Nucleus accumbens (tissue), 56 donors: ENCODE results near the gene ZNF497.
"Not testable (repeated sequence)": the region's sequence is repeated elsewhere in the genome, so short reads cannot be mapped to it uniquely, and the experiment has no call there.

ENCODE experiments used
- DNase-seq, 56 donors: peaks; one replicate each; lab custom pipeline; 2025; lab: John Stamatoyannopoulos, UW

The ZNF497 gene

DNA sequence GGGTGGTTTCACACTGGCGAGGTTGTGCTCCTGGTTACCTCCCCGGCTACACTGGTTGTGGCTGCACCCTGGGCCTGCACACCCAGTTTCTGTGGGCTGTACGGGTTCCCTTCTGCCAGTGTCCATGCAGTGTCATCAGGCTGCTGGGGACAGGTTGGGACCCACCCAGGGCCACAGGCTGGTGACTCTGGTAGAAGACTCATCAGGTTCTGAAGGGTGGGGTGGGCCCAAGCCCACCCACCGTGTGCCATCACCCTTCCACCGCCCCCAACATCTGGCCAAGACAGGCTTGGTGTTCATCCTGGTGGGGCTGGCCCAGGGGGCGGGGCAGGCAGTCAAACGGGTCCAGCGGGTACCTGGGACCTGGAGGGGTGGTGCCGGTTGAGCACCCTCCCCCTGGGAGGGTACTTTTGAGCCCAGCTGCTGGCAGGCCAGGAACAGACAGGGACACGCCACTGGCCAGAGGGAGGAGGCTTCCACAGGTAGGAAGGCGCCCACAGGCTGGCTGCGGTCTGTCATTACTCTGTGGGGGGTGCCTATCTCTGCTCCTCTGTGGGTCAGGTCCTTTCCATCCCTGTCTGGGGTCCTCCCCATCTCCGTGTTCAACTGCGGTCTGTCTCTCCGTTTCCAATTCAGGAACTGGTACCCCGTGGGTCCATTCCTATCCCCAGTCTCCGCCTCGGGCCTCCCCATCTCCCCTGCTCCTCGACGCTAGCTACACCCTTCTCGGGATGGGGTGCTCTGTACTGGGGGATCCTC, 32.8 kb upstream of the ZNF497 start, which contains the start of gene RNF225:
Gene RNF225 (plus strand): TSS at position 437 of the 759 bp plus-strand sequence. CDS start 434 bp downstream, outside the sequence.
- no peak for DNase-seq

GRCh38 chr19:58394821-58395219, 32.3 kb upstream of the ZNF497 start:
- no peak for DNase-seq

DNA sequence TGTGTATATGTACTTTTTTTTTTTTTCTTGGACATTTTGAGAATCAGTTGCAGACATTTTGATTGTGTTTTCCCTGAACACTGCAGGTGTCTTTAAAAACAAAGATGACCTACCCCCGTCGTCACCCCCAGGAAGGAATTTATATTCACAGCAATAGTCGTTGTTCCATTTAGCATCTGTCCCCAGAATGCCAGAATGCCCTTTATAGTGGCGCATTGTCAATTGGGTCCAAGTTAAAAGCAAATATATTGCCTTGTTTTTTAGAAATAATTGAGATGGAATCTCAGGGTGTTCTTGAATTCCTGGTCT, 31.1 kb upstream of the ZNF497 start:
- no peak for DNase-seq

DNA sequence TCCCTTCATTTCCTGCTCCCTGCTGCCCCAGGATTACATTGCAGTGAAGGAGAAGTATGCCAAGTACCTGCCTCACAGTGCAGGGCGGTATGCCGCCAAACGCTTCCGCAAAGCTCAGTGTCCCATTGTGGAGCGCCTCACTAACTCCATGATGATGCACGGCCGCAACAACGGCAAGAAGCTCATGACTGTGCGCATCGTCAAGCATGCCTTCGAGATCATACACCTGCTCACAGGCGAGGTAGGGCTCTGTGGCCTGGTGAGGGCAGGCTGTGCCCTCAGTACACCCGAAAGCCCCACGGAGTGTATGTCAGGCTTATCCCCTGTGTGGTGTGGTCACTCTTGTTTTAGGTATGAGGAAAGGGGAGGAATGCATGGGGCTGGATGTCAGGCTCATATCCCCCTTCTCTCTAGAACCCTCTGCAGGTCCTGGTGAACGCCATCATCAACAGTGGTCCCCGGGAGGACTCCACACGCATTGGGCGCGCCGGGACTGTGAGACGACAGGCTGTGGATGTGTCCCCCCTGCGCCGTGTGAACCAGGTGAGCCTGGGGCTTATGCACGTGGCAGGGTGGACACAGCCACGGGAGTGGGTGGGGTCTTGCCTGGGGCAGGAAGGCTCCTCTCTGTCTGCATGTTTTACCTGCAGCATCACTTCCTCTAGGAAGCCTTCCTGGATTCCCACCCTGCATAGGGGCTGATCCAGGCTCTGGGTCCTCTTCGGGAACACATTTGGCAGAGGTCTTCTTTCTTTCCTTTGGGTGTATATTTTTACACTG, 30.6 kb upstream of the ZNF497 start:
- DNase-seq, result no peak

- DNase-seq, result no peak
Observed at GRCh38 chr19:58388175-58388526, 25.6 kb upstream of the ZNF497 start.

DNA sequence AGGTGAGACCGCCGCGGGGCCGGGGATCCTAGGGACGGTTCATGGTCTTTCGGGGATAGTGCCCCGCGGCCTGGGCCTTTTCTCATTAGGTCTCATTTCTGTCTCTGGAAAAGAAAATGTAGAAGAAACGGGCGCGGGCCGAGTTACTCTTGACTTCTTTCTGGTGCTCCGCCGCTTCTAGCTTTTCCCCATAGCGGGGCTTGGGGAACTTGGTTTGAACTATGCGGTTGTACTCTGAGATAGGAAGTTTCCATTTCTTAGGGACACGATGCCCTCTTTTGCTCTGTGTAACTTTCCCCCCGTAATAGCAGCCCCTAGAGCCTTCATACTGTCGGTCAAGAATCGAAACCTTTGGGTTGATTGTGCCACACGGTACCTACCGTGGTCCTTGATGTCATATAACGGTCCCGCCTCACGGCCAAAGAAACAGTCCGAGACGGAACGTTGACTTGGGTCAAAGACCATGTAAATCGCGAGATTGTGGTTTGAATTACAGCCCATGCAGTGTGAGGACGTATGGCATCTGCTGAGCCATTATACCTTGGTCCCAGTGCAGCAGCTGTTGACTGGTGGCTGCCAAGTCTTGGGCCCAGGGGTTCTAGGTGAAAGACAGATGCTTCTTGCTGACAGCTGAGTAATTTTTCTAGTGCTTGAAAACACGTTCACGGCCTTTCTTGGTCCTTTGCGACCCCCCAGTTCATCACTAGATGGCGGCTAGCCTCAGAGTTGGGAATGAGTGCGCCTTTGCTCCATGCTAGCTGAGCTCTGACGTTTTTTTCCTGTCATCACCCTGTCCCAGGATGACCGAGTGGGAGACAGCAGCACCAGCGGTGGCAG, 25.0 kb upstream of the ZNF497 start:
- no peak for DNase-seq

DNA sequence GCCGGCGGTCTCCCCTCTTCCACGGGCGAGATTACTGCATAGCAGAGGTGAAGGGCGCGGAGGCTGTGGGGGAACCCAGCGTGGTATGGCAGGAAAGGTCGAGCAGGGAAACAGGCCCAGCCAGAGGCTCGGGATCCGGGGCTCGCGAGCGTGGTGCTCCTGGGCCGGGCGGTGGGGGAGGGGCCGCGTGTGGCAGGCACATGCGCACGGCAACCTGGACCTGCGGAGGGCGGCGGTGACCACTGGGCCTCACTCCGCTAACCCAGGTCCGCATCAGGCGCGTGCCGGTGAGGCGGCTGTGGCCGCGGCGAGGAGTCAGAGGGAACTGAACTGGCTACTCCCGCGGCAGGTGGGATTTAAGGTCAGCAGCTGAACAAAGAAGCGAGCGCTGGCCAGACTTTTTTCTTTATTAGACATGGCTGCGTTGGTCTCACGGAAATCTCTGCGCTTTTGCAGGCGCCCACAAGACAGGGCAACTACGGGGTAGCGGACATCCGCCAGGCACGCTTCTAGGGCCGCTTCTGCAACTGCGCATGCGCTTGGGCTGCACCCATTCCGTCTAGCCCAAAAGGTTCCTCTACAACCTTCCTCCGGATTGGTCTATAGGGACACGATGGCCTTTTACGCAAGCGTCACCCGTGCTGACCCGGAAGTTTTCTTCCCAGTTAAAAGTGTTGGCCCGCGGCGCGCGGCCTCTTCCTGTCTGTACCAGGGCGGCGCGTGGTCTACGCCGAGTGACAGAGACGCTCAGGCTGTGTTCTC, 24.2 kb upstream of the ZNF497 start, which contains the start of gene RPS5:
Gene RPS5 (plus strand): TSS at position 694 of the 762 bp plus-strand sequence. CDS start 869 bp downstream, outside the sequence.
- DNase-seq, result peak; percentile 75 to 98 (median 94)

- peak in 2 of 56 donors; percentile 21 to 43 for DNase-seq
Observed at GRCh38 chr19:58385891-58386575, 23.5 kb upstream of the ZNF497 start.

DNA sequence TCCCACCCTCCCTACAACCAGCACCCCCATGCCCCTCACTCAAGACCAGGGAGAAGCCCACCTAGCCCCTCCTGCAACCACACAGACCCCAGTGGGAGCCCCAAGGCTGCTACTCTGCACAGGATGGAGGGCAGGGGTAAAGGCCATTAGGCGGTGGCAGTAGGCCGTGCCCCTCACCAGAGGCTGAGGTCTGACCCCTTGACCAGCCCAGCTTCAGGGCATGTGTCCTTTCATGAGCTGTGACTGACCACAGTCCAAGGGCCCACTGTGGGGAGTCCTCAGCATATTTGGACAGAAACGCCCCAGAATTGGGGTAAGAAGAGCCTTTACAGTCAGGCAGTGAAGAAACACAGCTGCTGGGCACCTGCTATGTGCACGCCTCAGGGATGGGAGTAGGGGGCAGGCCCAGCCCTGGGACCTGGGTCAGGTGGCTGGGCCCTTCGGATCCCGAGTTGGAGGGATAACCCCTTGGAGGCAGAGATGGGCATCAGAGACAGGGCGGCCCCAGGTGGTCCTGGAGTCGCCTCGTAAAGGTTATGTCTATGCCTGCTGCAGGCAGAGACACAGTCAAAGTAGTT, 22.9 kb upstream of the ZNF497 start:
- no peak for DNase-seq

DNA sequence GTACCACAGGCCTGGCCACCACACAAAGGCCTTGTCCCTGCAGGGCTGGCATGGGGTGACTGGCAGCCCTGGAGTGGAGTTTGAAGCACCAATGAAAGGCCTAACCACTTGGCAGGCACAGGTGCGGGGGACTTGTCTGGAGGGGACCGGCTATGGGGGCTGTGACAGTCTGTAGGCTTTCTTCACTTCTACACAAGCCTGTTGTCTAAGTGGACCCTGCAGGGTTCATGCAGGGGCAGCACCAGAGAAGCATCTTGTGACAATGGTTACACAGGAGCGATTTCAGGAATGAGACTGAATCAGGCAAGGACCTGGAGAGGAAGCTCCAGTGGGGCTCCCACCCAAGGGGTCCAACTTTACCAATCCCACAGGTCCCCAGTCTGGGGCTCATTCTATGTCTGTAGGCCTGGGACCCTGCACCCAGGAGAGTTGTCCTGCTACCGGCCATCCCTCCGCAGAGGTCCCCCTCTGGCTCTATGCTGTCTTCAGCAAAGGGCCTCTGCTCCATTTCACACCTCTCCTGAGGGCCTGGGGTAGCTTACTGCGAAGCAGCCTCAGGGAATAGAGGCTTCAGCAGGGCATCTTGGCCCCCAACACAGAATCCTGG, 20.5 kb upstream of the ZNF497 start:
- no peak for DNase-seq

DNA sequence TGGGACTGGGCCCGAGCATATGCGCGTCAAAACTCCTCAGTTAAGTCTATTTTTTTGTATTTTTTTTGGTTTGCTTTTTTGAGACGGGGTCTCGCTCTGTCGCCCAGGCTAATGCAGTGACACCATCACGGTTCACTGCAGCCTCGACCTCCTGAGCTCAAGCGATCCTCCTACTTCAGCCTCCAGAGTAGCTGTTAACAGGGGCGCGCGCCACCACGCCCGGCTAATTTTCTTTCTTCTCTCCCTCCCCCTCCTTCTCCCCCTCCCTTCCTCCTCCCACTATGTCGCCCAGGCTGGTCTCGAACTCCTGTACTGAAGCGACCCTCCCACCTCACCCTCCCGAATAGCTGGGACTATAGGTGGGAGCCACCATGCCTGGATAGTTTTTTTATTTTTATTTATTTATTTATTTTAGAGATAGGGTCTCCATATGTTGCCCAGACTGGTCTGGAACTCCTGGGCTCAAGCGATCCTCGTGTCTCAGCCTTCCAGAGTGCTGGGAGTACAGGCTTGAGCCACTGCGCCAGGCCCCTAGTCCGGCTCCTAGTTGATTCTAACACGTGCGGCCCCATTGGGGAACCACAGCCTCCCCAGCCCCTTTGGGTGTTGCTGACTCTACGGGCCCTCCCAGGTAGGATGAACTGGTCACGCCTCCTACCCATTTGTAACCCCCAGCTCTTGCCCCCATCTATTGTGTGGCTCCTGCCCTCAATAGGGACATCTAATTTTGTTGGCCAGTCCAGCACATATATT, 19.1 kb upstream of the ZNF497 start:
- no peak for DNase-seq

GRCh38 chr19:58380662-58381459, 18.3 kb upstream of the ZNF497 start, which contains the start of gene ZNF837:
ZNF837 (minus strand) TSS chr19:58381030; CDS start chr19:58369332, 11,698 bp downstream.
- peak; percentile 86 to 99 (median 97) for DNase-seq

GRCh38 chr19:58380037-58380661, 17.6 kb upstream of the ZNF497 start:
- peak in 2 of 56 donors; percentile 64 to 82 for DNase-seq

DNA sequence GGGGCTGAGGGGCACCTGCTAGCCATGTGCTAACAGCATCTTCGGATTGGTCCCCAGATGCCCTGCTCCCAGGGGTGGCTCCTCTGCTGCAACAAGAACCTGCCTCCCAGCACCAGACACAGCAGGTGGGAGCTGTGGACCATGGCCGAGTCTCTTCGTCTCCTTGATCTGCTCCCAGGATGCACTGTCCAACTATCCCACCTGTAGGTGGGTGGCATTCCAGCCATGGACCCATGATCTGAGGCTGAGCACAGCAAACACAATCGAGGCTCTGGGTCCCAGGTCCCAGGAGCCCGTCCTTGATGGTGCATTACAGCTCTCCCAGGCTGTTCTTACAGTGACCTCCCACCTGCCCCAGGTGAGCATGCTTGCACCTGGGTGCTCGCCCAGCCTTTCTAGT, 16.7 kb upstream of the ZNF497 start:
- no peak for DNase-seq

- not testable (repeated sequence) for DNase-seq
Observed at GRCh38 chr19:58376724-58377123, 14.2 kb upstream of the ZNF497 start.

GRCh38 chr19:58374200-58374599, 11.6 kb upstream of the ZNF497 start:
- DNase-seq, result no peak
